GM21515 (cell line): Measurements from ENCODE around the gene POU3F1.

ENCODE experiments used
- ATAC-seq: cut with Tn5 transposase; IDR thresholded peaks from one replicate; pipeline ENCODE4 v1.9.1; 2021; ENCODE audit not compliant: unreplicated experiment

The POU3F1 gene

GRCh38 chr1:38006008-38006828 is 40.4 kb downstream of the POU3F1 start:
- ATAC-seq = no peak

DNA sequence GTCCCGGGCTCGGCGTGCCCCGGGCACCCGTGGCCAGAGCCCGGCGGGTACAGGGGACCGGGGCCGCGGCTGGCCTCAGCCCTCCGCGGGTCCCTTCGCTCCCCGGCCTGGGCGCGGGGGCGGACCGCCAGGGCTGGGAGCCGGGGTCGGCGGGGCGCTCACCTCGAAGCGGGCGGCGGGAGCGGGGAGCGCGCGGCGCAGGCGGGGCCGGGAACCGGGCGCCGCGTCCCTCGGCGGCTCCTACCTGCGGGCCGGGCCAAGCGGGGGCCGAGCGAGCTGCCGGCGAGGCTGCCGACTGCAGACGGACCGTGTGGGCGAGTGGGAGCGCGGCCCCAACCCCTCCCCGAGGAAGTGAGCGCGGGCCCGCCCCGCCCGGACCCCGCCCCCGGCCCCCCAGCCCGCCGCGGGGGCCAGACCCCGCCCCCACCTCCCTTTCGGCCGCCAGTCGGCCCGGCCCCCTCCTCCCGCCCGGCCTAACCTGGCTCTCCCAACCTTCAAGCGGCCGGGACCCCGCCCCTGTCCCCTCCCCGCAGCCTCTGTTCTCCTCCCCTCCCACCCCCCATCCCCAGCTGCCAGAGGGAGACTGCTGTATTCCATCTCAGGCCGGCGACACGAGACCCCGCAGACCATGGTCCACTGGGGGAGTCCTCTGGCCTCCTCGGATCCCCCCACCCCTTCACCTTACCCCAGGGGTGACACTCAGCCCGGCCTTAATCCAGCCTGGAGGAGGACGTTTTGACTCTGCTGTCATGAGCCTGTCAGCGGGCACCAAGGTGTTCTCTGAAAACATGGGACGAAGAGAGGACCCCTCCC is 41.2 kb downstream of the POU3F1 start, which contains the start of gene FHL3:
FHL3 (minus strand) TSS at position 320 of the 813 bp plus-strand sequence. CDS start 6,102 bp downstream, outside the sequence.
- ATAC-seq = no peak

DNA sequence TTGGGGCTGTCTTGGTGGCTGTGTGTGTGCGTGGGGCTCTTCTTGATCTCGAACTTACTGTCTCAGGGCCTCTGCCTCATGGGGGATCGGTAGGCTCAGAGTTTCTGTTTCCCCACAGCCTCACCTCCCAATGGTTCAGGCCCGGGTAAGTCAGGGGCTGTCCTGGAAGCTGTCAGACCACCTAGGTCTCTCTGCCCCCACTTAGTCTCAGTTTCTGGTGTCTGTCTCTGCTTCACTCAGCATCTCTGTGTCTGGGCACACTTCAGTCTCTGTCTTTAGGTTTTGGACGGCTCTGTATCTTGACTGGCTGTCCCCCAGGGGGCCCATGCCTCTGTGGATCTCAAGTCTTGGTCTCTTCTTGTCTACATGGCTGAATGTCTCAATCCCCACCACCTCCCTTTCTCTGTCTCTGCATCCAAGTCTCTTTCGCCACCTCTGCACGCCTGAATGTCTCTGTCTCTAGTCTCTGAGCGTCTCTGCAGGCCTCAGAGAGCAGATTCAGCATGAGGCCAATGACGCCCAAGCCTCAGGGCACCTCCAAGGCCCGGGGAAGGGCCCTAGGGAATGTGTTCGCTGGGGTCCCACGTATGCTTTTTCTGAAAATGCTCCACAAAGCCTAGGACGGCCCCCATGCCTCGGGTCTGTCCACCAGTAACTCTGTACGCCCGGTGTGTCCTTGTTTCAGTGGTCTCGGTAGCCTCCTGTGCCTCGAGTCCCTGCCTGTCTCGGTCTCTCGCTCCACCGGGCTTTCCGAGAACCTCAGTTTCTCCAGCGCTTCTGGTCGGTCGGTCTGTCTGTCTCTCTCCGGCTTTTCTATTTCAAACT is 42.1 kb downstream of the POU3F1 start:
- no peak for ATAC-seq

DNA sequence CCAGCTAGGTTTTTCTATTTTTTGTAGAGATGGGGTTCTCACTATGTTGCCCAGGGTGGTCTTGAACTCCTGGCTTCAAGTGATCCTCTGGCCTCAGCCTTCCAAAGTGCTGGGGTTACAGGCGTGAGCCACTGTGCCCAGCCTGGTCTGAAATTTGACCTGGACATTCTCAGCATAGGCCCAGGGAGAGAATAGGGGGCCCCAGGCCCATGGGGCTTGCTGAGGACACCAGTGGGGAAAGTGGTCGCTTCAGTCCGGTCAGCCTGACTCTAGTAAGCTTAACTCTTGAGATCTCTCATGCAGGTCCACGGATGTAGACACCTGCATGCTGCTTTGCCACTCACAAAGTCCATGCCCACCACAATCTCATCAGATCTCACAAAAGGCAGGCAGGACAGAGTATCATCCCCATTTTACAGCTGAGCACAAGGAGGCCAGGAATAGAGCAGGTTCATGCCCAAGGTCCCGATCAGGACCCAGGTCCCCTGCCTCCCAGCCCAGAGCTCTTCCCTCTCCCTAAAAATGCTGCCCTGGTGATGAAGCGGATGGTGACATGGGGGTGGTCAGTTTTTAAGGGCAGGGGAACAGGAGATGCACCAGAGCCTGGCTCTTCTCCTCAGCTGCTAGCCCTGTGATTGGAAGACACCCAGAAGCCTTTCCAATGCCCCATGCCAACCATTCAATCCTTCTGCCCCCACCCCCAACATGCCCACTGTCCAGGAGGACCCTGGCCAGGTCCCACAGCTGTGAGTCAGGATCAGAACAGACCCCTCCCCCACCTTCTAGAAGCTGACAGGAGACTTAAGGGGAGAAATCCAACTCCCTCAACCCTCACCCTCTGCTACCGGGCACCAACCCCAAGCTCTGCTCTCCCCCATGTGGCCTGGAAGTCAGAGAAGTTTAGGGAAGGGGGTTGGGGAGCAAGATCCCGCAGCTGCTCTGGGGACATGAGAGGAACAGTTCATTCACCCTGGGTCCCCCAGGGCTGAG is 43.0 kb downstream of the POU3F1 start:
- no peak for ATAC-seq

- no peak for ATAC-seq
These were observed 45.8 kb downstream of the POU3F1 start for GRCh38 chr1:38000529-38001455.

GRCh38 chr1:38000233-38000528 is 46.4 kb downstream of the POU3F1 start:
- ATAC-seq = no peak

DNA sequence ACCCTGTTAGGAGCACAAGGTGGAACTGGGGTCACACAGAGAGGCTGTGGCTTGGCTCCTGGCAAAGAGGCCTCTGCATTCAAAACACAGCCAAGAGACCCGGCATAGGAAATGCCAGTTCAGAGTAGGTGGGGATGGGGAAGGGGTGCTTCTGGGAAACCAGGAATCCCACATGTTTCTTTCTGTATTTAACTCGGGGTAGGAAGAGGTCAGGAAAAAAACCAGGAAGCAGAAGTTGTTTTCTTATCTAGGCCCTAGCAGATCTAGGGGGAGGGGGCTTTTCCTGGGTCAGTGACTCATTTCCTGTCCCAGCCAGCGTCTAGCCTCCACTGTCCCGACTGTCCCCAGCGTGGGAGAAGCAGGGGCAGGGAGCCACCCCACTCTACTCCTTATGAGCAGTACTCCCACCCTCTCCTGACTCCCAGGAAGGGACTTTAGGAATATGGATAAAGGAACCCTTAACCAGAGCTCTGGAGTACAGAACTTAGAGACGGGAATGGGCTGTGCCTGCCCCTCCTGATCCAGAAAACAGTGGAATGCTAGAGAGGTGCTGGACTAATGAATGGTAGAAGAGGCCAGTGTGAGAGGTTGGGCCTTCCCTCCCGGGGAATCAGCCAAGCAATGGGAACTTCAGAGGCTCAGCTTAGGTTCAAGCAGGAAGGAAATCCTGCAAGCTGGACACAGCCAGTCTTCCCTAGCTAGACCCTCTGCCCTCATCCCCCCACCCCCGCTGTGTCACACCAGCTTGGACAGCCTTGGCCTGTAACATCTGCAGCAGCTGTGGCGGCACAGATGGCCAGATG is 47.0 kb downstream of the POU3F1 start:
- ATAC-seq = no peak

DNA sequence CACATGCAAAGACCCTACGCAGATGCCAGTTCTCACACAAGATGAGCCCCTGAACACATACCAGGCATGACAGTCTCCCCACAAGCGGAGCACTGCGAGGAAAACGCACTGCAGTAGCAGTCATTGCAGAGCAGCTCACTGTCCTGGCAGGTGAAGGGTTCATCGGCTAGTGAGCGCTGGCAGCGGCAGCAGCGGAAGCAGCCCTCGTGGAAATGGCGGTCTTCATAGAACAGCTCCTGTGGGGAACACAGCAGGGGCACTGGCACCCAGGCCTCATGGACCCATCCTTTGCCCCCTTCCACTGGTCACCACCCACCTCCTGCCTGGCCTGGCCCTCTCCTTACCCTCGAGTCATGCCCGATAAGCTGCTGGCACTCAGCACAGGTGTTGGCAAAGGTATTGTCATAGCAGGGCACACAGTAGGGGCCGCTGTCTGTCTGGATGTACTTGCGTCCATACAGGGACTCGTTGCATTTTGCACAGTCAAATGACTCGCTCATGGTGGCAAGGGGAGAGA is 47.6 kb downstream of the POU3F1 start:
- no peak for ATAC-seq

DNA sequence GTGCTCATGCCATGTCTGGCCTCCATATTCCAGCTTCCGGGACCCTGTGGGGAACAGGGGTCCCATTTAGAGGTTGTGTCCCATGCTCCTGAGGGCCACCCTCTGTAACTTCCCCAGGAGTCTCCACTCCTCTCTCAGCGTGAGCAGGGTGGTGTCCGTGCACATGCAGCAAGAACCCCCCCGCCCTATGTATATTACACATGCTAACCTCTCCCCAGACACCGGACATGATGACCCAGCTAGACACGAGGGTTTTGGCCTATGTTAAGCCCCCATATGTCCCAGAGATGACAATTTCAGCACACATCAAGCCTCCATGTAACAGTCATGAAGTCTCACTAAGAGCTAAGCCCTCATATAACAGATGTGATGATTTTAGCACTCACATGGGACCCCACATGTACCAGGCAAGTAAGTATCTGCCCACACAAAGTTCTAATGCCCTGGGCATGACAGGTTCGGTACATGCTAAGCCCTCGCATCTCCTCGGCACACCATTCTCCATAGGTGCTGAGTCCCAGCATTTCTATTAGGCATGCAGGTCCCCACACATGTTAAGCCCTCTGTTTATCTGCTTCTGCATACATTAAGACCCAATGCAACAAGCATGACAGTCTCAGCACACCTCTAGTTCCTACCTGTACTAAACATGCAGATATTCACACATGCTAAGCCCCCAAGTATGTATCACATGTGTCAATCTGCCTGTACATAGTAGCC is 48.3 kb downstream of the POU3F1 start:
- no peak for ATAC-seq

DNA sequence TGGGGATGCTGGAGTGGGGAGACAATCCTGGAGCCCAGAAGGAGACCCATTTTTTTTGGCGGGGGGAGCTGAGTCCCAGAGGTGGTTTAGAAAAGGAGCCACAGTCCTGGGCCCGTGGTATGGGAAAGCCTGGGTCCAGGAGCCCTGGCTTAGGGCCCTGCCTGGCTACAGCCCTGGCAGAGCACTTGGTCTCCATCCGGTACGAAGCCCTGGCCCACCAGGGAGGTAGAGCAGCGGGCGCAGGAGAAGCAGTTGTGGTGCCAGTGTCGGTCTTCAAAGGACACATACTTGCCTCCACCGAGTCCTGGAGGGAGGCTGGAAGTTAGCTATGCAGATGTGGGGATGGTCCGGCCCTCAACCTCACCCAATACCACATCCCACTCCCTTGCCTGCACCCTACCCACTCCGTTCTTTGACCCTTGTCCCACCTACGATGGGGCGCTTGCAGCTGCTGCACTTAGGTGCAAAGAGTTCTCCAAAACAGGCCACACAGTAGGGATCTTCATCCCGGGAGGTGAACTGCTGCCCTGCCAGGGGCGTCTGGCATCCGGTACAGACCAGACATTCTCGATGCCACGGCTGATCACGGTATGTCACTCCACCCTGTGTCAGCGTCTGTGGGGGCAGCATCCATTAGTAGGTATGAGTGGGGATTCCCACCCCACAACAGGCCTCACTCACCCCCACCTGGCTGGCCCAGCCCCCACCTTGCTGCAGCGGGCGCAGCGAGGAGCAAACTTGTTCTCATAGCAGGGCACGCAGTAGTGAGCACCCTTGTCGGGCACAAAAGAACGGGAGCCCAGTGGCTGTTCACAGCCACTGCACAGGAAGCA is 49.1 kb downstream of the POU3F1 start:
- no peak for ATAC-seq

- no peak for ATAC-seq
These were observed 50.7 kb downstream of the POU3F1 start for GRCh38 chr1:37995751-37996345.

DNA sequence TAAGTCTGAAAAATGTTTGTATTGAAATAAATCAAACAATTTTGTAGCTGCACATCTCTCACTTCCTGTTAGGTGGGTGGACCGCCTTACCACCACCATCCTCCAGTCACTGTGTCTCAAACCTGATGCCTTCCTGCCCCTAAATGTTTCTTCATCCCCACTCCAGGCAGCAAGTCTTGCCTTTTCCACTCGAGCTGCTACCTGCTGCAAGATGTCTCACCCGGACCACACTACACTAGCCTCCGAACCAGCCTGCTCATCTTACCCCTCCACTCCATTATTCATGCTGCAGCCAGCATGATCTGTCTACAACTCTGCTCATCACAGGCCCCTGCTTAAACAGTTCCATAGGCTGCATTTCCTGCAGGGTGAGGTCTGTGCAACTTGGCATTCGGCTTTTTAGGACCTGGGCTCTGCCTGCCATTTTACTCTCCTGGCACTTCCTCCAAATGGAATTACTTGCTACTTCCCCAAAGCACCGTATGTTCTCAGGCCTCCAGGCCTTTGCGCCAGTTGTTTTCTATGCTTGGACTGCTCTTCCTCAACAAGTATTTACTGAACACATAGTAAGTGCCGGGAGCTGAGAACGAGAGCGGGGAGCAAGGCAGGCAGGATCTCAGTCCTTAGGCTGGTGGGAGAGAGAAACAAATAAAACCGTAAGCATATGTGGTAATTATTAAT is 51.6 kb downstream of the POU3F1 start:
- no peak for ATAC-seq
